Activated T-helper 17 cell treated with anti-CD3 and anti-CD28 coated beads, Interleukin-2, amount 50 U/mL, for 72 hours (primary cell): ENCODE measurements around the gene ANTXRL. TPM values are rescaled to one million over a fixed set of nuclear protein-coding genes. Genes with fewer than 3 reads are reported as not detected.
"Not testable (repeated sequence)": the region's sequence is repeated elsewhere in the genome, so short reads cannot be mapped to it uniquely, and the experiment has no call there.

Experiments
- ATAC-seq: fragments of 150-1000 bp; cut with Tn5 transposase; replicated peaks from 2 replicates; pipeline ENCODE4 v1.10.0; 2021; ENCODE audit warnings: mild to moderate bottlenecking, moderate library complexity
- H3K27ac Mint-ChIP-seq: one replicate; pipeline ENCODE4 v1.8.0; 2022; ENCODE audit warnings: mixed read lengths
- H3K27me3 Mint-ChIP-seq: one replicate; pipeline ENCODE4 v1.8.0; 2022; ENCODE audit warnings: mixed read lengths
- H3K36me3 Mint-ChIP-seq: one replicate; pipeline ENCODE4 v1.8.0; 2022; ENCODE audit warnings: low read depth, mild to moderate bottlenecking, mixed read lengths
- H3K4me1 Mint-ChIP-seq: one replicate; pipeline ENCODE4 v1.8.0; 2022; ENCODE audit warnings: mixed read lengths
- H3K4me3 Mint-ChIP-seq: one replicate; pipeline ENCODE4 v1.8.0; 2022; ENCODE audit warnings: mild to moderate bottlenecking, mixed read lengths
- H3K9me3 Mint-ChIP-seq: one replicate; pipeline ENCODE4 v1.8.0; 2022; ENCODE audit warnings: mixed read lengths
- total RNA-seq, 2 donors: library from RNA; stranded (reverse); gene quantifications; one replicate each; pipeline ENCODE4 v1.2.3, GENCODE V29; 2022

Gene ANTXRL
- total RNA-seq: not detected

GRCh38 chr10:46286991-46287693 lies at the start of gene ANTXRL:
TSS of gene ANTXRL (plus strand) at chr10:46286997. CDS start at chr10:46287263, 266 bp downstream.
- ATAC-seq: no peak
- Mint-ChIP-seq H3K9me3 (no peaks in the 10 kb centered on the region), H3K27ac (no peak within 1 kb of the TSS), H3K4me3 (no peak within 1 kb of the TSS), H3K27me3 (no peaks in the 10 kb centered on the region), H3K36me3 (no peaks in the 10 kb centered on the region), H3K4me1 (peaks cover 17% of the 10 kb centered on the region)

- peaks cover 13% of the 10 kb centered on the region for H3K36me3 Mint-ChIP-seq
Observed at GRCh38 chr10:46237815-46238510, 48.8 kb upstream of the ANTXRL start.

GRCh38 chr10:46239247-46239646 lies 47.5 kb upstream of the ANTXRL start:
- no peak overlapping the region for H3K4me3 Mint-ChIP-seq
- ATAC-seq: peak; percentile 63
- H3K36me3 Mint-ChIP-seq: peaks cover 24% of the 10 kb centered on the region
- H3K27ac Mint-ChIP-seq: no peak overlapping the region
- peaks cover 22% of the 10 kb centered on the region for H3K4me1 Mint-ChIP-seq
- H3K9me3 Mint-ChIP-seq: peaks cover 18% of the 10 kb centered on the region
- no peaks in the 10 kb centered on the region for H3K27me3 Mint-ChIP-seq

More at GRCh38 chr10:46237815-46238510, 48.8 kb upstream of the ANTXRL start:
- ATAC-seq: no peak
- no peaks in the 10 kb centered on the region for H3K27me3 Mint-ChIP-seq
- H3K4me1 Mint-ChIP-seq: peaks cover 22% of the 10 kb centered on the region
- no peak overlapping the region for H3K4me3 Mint-ChIP-seq
- peaks cover 13% of the 10 kb centered on the region for H3K9me3 Mint-ChIP-seq
- H3K27ac Mint-ChIP-seq: peak overlapping the region; percentile 30

- H3K9me3 Mint-ChIP-seq: peaks cover 18% of the 10 kb centered on the region
- H3K4me3 Mint-ChIP-seq: no peak overlapping the region
- peaks cover 24% of the 10 kb centered on the region for H3K36me3 Mint-ChIP-seq
- no peak overlapping the region for H3K27ac Mint-ChIP-seq
- H3K4me1 Mint-ChIP-seq: peaks cover 22% of the 10 kb centered on the region
- no peak for ATAC-seq
- no peaks in the 10 kb centered on the region for H3K27me3 Mint-ChIP-seq
Observed at GRCh38 chr10:46239993-46240683, 46.7 kb upstream of the ANTXRL start.

GRCh38 chr10:46240684-46241565 lies 45.9 kb upstream of the ANTXRL start:
- H3K4me3 Mint-ChIP-seq: no peak overlapping the region
- H3K36me3 Mint-ChIP-seq: peaks cover 26% of the 10 kb centered on the region
- ATAC-seq: peak; percentile 21
- peaks cover 18% of the 10 kb centered on the region for H3K9me3 Mint-ChIP-seq
- no peak overlapping the region for H3K27ac Mint-ChIP-seq
- H3K27me3 Mint-ChIP-seq: no peaks in the 10 kb centered on the region
- H3K4me1 Mint-ChIP-seq: peaks cover 22% of the 10 kb centered on the region

- peaks cover 18% of the 10 kb centered on the region for H3K9me3 Mint-ChIP-seq
- no peak overlapping the region for H3K27ac Mint-ChIP-seq
- H3K4me3 Mint-ChIP-seq: no peak overlapping the region
- H3K27me3 Mint-ChIP-seq: no peaks in the 10 kb centered on the region
- no peak for ATAC-seq
- H3K36me3 Mint-ChIP-seq: peaks cover 35% of the 10 kb centered on the region
- peaks cover 10% of the 10 kb centered on the region for H3K4me1 Mint-ChIP-seq
Observed at GRCh38 chr10:46245381-46245900, 41.4 kb upstream of the ANTXRL start.

- not testable (repeated sequence) for H3K27me3 Mint-ChIP-seq, H3K4me3 Mint-ChIP-seq, H3K4me1 Mint-ChIP-seq, H3K27ac Mint-ChIP-seq, ATAC-seq
- H3K36me3 Mint-ChIP-seq: peaks cover 35% of the 10 kb centered on the region
- H3K9me3 Mint-ChIP-seq: peaks cover 13% of the 10 kb centered on the region
Observed at GRCh38 chr10:46246400-46247180, 40.2 kb upstream of the ANTXRL start.

- no peak for ATAC-seq
- Mint-ChIP-seq H3K4me3 (no peak overlapping the region), H3K27me3 (no peaks in the 10 kb centered on the region), H3K36me3 (peaks cover 31% of the 10 kb centered on the region), H3K9me3 (peaks cover 12% of the 10 kb centered on the region), H3K4me1 (no peaks in the 10 kb centered on the region), H3K27ac (no peak overlapping the region)
Observed at GRCh38 chr10:46247181-46247475, 39.7 kb upstream of the ANTXRL start.

- Mint-ChIP-seq H3K9me3 (peaks cover 5% of the 10 kb centered on the region), H3K27ac (no peak overlapping the region), H3K4me1 (no peaks in the 10 kb centered on the region), H3K27me3 (no peaks in the 10 kb centered on the region), H3K4me3 (no peak overlapping the region), H3K36me3 (peaks cover 22% of the 10 kb centered on the region)
- no peak for ATAC-seq
Observed at GRCh38 chr10:46247808-46248569, 38.8 kb upstream of the ANTXRL start.

GRCh38 chr10:46248651-46249146 lies 38.1 kb upstream of the ANTXRL start:
- no peak for ATAC-seq
- Mint-ChIP-seq H3K4me1 (no peaks in the 10 kb centered on the region), H3K4me3 (no peak overlapping the region), H3K36me3 (peaks cover 15% of the 10 kb centered on the region), H3K9me3 (peaks cover 1% of the 10 kb centered on the region), H3K27me3 (no peaks in the 10 kb centered on the region), H3K27ac (no peak overlapping the region)

GRCh38 chr10:46249617-46250344 lies 37.0 kb upstream of the ANTXRL start:
- peaks cover 12% of the 10 kb centered on the region for H3K36me3 Mint-ChIP-seq
- H3K9me3 Mint-ChIP-seq, H3K4me1 Mint-ChIP-seq, H3K27ac Mint-ChIP-seq, ATAC-seq, H3K4me3 Mint-ChIP-seq, H3K27me3 Mint-ChIP-seq: not testable (repeated sequence)

- H3K9me3 Mint-ChIP-seq: no peaks in the 10 kb centered on the region
- H3K4me1 Mint-ChIP-seq: no peaks in the 10 kb centered on the region
- H3K4me3 Mint-ChIP-seq: no peak overlapping the region
- peaks cover 12% of the 10 kb centered on the region for H3K36me3 Mint-ChIP-seq
- H3K27me3 Mint-ChIP-seq: no peaks in the 10 kb centered on the region
- no peak overlapping the region for H3K27ac Mint-ChIP-seq
- ATAC-seq: no peak
Observed at GRCh38 chr10:46250481-46250880, 36.3 kb upstream of the ANTXRL start.
